Measurements from ENCODE around the gene GPR62.

GPR62 gene

DNA sequence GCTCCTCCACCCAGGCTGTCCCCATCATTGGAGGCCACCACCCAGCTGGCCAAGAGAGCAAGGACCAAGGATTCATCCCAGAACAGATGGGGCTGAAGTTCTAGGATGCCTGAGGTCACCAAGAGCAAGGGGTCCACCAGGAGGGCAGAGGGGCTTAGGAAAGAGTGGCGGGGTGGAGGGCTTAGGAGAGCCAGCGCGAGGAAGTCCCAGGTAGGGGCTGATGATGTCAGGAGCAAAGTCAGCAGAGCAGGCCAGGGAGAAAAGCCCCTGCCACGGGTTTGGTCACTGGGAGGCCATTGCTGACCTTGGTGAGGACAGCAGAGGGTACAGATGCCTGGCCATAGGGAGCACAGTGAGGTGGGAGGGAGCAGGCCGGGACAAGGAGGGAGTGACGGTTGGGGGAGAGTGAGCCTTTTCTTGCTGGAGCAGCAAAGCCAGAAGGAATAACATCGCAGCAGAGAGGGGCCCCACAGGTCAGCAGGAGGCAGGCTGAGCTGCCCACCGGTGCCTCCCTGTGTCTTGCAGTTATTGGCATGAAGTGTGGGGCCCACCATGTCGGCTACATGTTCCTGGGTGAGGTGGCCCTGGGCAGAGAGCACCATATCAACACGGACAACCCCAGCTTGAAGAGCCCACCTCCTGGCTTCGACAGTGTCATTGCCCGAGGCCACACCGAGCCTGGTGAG lies 7.8 kb upstream of the GPR62 start:
- peaks cover 11% of the 10 kb centered on the region in 2 donors for H3K4me1 ChIP-seq (ENCODE audit: control insufficient read depth in 1 of 2, insufficient read depth in 2 of 2, low read length in 2 of 2)
- no peaks in the 10 kb centered on the region for H3K9me3 ChIP-seq (ENCODE audit: control insufficient read depth in 1 of 2, low read length in 2 of 2)
- H3K36me3 ChIP-seq (ENCODE audit: control insufficient read depth in 1 of 2, insufficient read depth in 2 of 2, low read length in 2 of 2): peaks cover 5 to 38% of the 10 kb centered on the region in 2 donors
- H3K27ac ChIP-seq (ENCODE audit: low read length): no peak overlapping the region
- H3K4me3 ChIP-seq (ENCODE audit: low read depth in 1 of 2, low read length in 2 of 2): no peak overlapping the region
- H3K27me3 ChIP-seq (ENCODE audit: low read depth, low read length): no peaks in the 10 kb centered on the region

DNA sequence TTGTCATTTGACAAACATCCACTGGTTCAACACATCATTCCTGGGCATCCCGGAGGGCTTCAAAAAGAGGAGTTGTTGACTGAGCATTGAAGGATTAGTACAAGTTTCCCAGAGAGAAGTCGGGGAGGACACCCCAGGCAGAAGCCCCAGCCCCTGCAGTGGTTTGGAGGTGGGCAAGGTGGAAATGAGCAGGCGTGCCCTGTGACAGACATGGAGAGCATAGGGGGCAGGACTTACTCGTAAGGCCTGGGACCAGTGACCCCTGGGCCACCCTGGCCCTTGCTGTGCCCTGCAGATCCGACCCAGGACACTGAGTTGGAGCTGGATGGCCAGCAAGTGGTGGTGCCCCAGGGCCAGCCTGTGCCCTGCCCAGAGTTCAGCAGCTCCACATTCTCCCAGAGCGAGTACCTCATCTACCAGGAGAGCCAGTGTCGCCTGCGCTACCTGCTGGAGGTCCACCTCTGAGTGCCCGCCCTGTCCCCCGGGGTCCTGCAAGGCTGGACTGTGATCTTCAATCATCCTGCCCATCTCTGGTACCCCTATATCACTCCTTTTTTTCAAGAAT lies 7.1 kb upstream of the GPR62 start:
- Histone ChIP-seq H3K27ac (ENCODE audit: low read length) (no peak overlapping the region), H3K27me3 (ENCODE audit: low read depth, low read length) (no peaks in the 10 kb centered on the region), H3K4me3 (ENCODE audit: low read depth in 1 of 2, low read length in 2 of 2) (no peak overlapping the region), H3K4me1 (ENCODE audit: control insufficient read depth in 1 of 2, insufficient read depth in 2 of 2, low read length in 2 of 2) (peaks cover 3 to 4% of the 10 kb centered on the region in 2 donors), H3K9me3 (ENCODE audit: control insufficient read depth in 1 of 2, low read length in 2 of 2) (no peaks in the 10 kb centered on the region), H3K36me3 (ENCODE audit: control insufficient read depth in 1 of 2, insufficient read depth in 2 of 2, low read length in 2 of 2) (peaks cover 5 to 38% of the 10 kb centered on the region in 2 donors)

DNA sequence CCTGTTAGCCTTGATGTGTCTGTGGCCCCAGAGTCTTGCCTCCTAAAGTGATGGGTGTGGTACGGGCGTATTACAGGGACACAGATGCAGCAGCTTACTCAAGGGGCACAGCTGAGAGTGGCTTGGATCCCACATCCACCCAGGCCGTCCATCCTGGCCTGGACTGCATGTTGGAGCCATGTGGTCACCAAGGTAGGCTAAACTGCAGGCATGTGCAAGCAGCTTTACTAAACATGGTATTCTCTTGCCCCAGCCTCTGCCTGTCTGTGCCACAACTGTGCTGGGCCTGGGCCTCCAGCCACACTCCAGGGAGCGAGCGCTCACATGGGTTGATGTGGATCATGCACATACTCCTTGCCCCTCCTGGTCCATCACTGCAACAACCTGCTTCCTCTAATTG lies 6.1 kb upstream of the GPR62 start:
- Histone ChIP-seq H3K27me3 (ENCODE audit: low read depth, low read length) (no peaks in the 10 kb centered on the region), H3K36me3 (ENCODE audit: control insufficient read depth in 1 of 2, insufficient read depth in 2 of 2, low read length in 2 of 2) (peaks cover 5 to 38% of the 10 kb centered on the region in 2 donors), H3K9me3 (ENCODE audit: control insufficient read depth in 1 of 2, low read length in 2 of 2) (no peaks in the 10 kb centered on the region)

DNA sequence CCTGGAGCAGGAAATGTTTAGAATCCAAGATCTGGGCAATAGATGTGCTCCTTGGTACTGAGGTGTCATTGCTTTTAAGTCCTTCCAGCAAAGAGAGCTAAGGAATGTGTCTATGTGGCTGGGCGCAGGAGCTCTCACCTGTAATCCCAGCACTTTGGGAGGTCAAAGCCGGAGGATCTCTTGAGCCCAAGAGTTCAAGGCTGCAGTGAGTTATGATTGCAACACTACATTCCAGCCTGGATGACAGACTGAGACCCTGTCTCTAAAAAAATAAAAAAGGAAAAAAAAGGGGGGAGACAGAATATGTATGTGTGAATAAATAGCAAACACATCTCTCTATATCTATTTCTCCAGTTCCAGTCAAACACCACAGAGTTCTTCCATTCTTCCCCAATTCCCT lies 4.3 kb upstream of the GPR62 start:
- no peak overlapping the region for H3K4me3 ChIP-seq (ENCODE audit: low read depth in 1 of 2, low read length in 2 of 2)
- no peaks in the 10 kb centered on the region for H3K9me3 ChIP-seq (ENCODE audit: control insufficient read depth in 1 of 2, low read length in 2 of 2)
- H3K27ac ChIP-seq (ENCODE audit: low read length): no peak overlapping the region

More for the DNA sequence above, 6.1 kb upstream of the GPR62 start:
- Histone ChIP-seq H3K4me1 (ENCODE audit: control insufficient read depth in 1 of 2, insufficient read depth in 2 of 2, low read length in 2 of 2) (no peaks in the 10 kb centered on the region), H3K4me3 (ENCODE audit: low read depth in 1 of 2, low read length in 2 of 2) (no peak overlapping the region), H3K27ac (ENCODE audit: low read length) (no peak overlapping the region)

DNA sequence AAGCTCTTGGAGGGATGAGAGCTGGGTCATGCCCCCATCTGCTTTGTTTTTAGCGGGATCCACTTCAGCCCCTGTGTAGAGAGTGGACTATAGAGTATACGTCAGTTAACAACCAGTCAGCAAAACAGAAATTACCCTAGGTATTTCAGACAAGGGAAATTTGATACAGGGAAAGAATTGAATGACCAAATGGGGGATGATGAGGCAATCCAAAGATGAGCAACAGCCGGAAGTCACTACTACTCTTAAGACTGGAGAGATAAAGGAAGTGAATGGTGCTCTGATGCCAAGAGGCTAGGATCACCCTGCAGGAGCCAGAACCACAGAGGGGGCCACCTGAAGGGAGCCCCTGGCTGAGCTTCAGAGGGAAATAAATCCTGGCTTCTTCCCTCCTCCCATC lies 1.7 kb upstream of the GPR62 start:
- Histone ChIP-seq H3K36me3 (ENCODE audit: control insufficient read depth in 1 of 2, insufficient read depth in 2 of 2, low read length in 2 of 2) (peaks cover 0 to 6% of the 10 kb centered on the region in 2 donors), H3K27me3 (ENCODE audit: low read depth, low read length) (no peaks in the 10 kb centered on the region), H3K27ac (ENCODE audit: low read length) (no peak overlapping the region), H3K9me3 (ENCODE audit: control insufficient read depth in 1 of 2, low read length in 2 of 2) (no peaks in the 10 kb centered on the region), H3K4me1 (ENCODE audit: control insufficient read depth in 1 of 2, insufficient read depth in 2 of 2, low read length in 2 of 2) (peaks cover 0 to 14% of the 10 kb centered on the region in 2 donors), H3K4me3 (ENCODE audit: low read depth in 1 of 2, low read length in 2 of 2) (no peak overlapping the region)

More for the DNA sequence above, 4.3 kb upstream of the GPR62 start:
- H3K27me3 ChIP-seq (ENCODE audit: low read depth, low read length): no peaks in the 10 kb centered on the region
- H3K36me3 ChIP-seq (ENCODE audit: control insufficient read depth in 1 of 2, insufficient read depth in 2 of 2, low read length in 2 of 2): peaks cover under 1 to 24% of the 10 kb centered on the region in 2 donors
- peaks cover 0 to 4% of the 10 kb centered on the region in 2 donors for H3K4me1 ChIP-seq (ENCODE audit: control insufficient read depth in 1 of 2, insufficient read depth in 2 of 2, low read length in 2 of 2)

DNA sequence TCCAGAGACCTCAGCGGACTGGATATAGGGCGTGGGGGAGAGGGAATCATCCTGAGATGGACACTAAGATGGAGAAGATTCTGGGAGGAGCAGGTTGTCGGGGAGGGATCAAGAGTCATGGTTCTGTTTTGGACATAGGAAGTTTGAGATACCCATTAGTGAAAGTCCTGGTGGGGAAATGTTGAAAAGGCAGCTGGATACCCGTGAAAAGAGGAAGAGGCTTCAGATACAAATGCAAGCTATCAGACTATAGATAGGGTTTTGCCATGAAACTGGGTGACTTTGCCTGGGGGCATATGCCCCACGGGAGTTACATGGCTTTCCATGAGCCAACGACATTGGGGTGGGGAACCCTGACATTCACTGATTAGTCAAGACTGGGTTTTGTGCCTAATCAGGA lies 1.1 kb upstream of the GPR62 start:
- peaks cover 0 to 14% of the 10 kb centered on the region in 2 donors for H3K4me1 ChIP-seq (ENCODE audit: control insufficient read depth in 1 of 2, insufficient read depth in 2 of 2, low read length in 2 of 2)
- H3K27me3 ChIP-seq (ENCODE audit: low read depth, low read length): no peaks in the 10 kb centered on the region
- peaks cover 0 to 11% of the 10 kb centered on the region in 2 donors for H3K36me3 ChIP-seq (ENCODE audit: control insufficient read depth in 1 of 2, insufficient read depth in 2 of 2, low read length in 2 of 2)
- H3K9me3 ChIP-seq (ENCODE audit: control insufficient read depth in 1 of 2, low read length in 2 of 2): no peaks in the 10 kb centered on the region
- H3K27ac ChIP-seq (ENCODE audit: low read length): no peak overlapping the region
- no peak overlapping the region for H3K4me3 ChIP-seq (ENCODE audit: low read depth in 1 of 2, low read length in 2 of 2)

DNA sequence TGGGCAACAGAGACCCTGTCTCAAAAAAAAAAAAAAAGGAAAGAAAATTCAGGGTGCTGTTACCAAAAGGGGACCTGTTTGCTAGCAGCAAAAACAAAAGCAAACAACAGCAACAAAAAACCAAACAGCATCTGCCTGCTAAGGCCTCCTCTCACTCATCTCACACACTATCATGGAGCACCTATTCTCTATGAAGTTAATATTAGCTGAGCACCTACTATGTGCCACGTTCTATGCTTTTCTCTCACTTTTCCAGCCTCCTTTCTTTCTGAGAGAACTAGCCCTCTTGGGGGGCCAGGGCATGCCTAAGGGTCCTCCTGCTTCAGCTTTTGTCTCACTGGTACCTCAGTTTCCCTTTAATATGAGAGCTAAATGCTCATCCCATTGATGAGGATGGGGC lies 468 bp upstream of the GPR62 start:
- Histone ChIP-seq H3K27ac (ENCODE audit: low read length) (no peak overlapping the region), H3K36me3 (ENCODE audit: control insufficient read depth in 1 of 2, insufficient read depth in 2 of 2, low read length in 2 of 2) (peaks cover 0 to 13% of the 10 kb centered on the region in 2 donors), H3K27me3 (ENCODE audit: low read depth, low read length) (no peaks in the 10 kb centered on the region), H3K9me3 (ENCODE audit: control insufficient read depth in 1 of 2, low read length in 2 of 2) (no peaks in the 10 kb centered on the region), H3K4me1 (ENCODE audit: control insufficient read depth in 1 of 2, insufficient read depth in 2 of 2, low read length in 2 of 2) (peaks cover 0 to 14% of the 10 kb centered on the region in 2 donors), H3K4me3 (ENCODE audit: low read depth in 1 of 2, low read length in 2 of 2) (no peak overlapping the region)

DNA sequence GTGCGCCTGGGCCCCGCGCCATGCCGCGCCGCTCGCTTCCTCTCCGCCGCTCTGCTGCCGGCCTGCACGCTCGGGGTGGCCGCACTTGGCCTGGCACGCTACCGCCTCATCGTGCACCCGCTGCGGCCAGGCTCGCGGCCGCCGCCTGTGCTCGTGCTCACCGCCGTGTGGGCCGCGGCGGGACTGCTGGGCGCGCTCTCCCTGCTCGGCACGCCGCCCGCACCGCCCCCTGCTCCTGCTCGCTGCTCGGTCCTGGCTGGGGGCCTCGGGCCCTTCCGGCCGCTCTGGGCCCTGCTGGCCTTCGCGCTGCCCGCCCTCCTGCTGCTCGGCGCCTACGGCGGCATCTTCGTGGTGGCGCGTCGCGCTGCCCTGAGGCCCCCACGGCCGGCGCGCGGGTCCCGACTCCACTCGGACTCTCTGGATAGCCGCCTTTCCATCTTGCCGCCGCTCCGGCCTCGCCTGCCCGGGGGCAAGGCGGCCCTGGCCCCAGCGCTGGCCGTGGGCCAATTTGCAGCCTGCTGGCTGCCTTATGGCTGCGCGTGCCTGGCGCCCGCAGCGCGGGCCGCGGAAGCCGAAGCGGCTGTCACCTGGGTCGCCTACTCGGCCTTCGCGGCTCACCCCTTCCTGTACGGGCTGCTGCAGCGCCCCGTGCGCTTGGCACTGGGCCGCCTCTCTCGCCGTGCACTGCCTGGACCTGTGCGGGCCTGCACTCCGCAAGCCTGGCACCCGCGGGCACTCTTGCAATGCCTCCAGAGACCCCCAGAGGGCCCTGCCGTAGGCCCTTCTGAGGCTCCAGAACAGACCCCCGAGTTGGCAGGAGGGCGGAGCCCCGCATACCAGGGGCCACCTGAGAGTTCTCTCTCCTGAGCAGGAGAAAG lies 951 bp downstream of the GPR62 start:
- Histone ChIP-seq H3K4me3 (ENCODE audit: low read depth in 1 of 2, low read length in 2 of 2) (peak overlapping the region in 1 of 2 donors; percentile 60), H3K4me1 (ENCODE audit: control insufficient read depth in 1 of 2, insufficient read depth in 2 of 2, low read length in 2 of 2) (peaks cover 0 to 14% of the 10 kb centered on the region in 2 donors), H3K9me3 (ENCODE audit: control insufficient read depth in 1 of 2, low read length in 2 of 2) (no peaks in the 10 kb centered on the region), H3K36me3 (ENCODE audit: control insufficient read depth in 1 of 2, insufficient read depth in 2 of 2, low read length in 2 of 2) (peaks cover 0 to 21% of the 10 kb centered on the region in 2 donors), H3K27ac (ENCODE audit: low read length) (no peak overlapping the region), H3K27me3 (ENCODE audit: low read depth, low read length) (no peaks in the 10 kb centered on the region)

DNA sequence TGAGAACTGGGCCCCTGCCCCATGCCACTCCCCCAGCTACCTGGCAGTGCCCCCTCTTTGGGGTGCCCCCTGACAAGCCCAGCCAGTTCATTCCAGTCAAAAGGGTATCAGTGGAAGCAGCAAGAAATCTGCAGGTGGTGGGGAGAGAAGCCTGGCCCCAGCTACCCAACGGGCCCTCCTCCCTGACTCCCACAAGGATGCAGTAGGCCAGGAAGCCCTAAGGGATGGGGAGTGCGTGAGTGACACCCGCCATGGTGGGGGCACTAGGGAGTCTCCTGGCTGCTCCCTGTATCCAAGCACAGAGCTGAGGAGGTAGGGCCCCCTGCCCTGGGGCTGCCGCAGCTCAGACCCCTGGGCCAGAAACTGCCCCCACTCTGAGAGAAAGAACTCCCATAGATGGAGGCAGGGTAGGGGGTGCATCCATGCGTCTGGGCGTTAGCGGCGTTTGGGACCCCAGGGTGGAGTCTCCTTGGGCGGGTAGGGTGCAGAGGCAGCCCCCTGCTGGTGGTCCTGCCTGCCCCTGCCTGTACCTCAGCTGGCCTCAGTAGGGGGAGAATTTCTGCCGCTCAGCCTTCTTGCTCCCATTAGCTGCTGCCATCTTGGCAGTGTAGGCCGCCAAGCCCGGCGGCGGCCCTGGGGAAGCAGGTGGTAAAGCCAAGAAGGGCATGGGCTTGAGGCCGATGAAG lies 2.5 kb downstream of the GPR62 start:
- peaks cover 0 to 21% of the 10 kb centered on the region in 2 donors for H3K4me1 ChIP-seq (ENCODE audit: control insufficient read depth in 1 of 2, insufficient read depth in 2 of 2, low read length in 2 of 2)
- H3K4me3 ChIP-seq (ENCODE audit: low read depth in 1 of 2, low read length in 2 of 2): no peak overlapping the region
- peaks cover 4 to 26% of the 10 kb centered on the region in 2 donors for H3K36me3 ChIP-seq (ENCODE audit: control insufficient read depth in 1 of 2, insufficient read depth in 2 of 2, low read length in 2 of 2)
- no peaks in the 10 kb centered on the region for H3K27me3 ChIP-seq (ENCODE audit: low read depth, low read length)
- H3K9me3 ChIP-seq (ENCODE audit: control insufficient read depth in 1 of 2, low read length in 2 of 2): no peaks in the 10 kb centered on the region
- no peak overlapping the region for H3K27ac ChIP-seq (ENCODE audit: low read length)

DNA sequence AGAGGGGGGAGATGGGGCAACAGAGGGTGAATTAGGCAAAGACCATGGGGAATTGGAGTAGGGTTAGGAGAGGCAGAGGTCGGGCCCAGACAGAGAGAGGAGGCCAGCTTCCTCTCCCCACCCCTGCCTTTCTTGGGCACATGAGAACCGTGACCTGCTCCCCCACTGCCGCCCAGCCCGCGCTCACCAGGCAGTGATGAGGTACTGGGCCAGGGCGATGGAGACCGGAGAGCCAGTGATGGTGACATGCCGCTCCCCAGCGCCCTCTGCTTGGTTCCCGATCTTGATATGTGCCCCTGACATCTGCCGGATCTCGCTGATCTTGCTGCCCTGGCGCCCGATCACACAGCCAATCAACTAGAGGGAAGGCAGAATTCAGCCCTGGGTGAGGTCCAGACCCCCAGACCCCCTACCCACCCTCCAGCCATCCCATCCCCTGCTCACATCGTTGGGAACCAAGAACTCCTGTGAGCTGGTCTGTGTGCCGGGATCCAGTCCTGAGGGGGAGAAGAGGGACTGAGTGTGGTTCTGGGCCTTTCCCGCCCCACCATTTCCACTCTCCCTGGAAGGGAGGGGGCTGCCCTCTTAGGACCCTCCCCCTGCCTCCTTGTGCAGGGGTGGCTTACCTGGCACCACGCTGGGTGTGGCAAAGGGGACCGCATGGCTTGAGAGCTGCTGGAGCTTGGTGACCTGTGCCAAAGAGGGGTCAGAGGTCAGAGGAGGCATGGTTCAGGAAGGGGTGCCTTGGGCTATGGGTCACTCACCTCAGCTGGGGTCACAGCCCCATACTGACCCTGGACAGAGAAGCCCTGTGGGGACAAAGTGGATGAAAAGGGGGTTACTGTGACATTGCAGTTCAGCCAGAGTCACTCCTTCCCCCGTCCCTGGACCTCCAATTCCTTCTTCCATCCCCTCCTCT lies 3.7 kb downstream of the GPR62 start:
- no peak overlapping the region for H3K27ac ChIP-seq (ENCODE audit: low read length)
- H3K36me3 ChIP-seq (ENCODE audit: control insufficient read depth in 1 of 2, insufficient read depth in 2 of 2, low read length in 2 of 2): peaks cover 4 to 26% of the 10 kb centered on the region in 2 donors
- H3K9me3 ChIP-seq (ENCODE audit: control insufficient read depth in 1 of 2, low read length in 2 of 2): no peaks in the 10 kb centered on the region

More for the DNA sequence above, 3.7 kb downstream of the GPR62 start:
- H3K27me3 ChIP-seq (ENCODE audit: low read depth, low read length): no peaks in the 10 kb centered on the region
- H3K4me1 ChIP-seq (ENCODE audit: control insufficient read depth in 1 of 2, insufficient read depth in 2 of 2, low read length in 2 of 2): peaks cover 0 to 27% of the 10 kb centered on the region in 2 donors
- H3K4me3 ChIP-seq (ENCODE audit: low read depth in 1 of 2, low read length in 2 of 2): no peak overlapping the region

Data from muscle layer of duodenum (tissue), 2 donors.